A549 (cell line): ENCODE data around the gene KRTAP16-1. TPM values are rescaled to one million over a fixed set of nuclear protein-coding genes. Genes with fewer than 3 reads are reported as not detected.

Experiments used
- ATAC-seq, 2 experiments: fragments of 200-7000 bp in 1 of 2; fragments of >200 bp in 1 of 2; cut with Nextera tagmentation in 1 of 2; cut with Tn5 transposase in 1 of 2; 3 replicates each; pipeline versions ENCODE4 v1.8.0 to v1.9.1; 2018 to 2020; ENCODE audit warnings: mild to moderate bottlenecking in 1 of 2, moderate library complexity in 1 of 2
- CTCF ChIA-PET: fragments of 300-600 bp; sonication (Branson Sonifier 250); formaldehyde crosslinking; extraction: SDS; loops from one replicate; lab custom pipeline; 2021; ENCODE audit warnings: antibody characterized with exemption, inconsistent platforms; lab: Yijun Ruan, JAX
- POLR2A ChIA-PET: fragments of 350-600 bp; formaldehyde crosslinking; extraction: SDS; loops from one replicate; lab custom pipeline; 2021; ENCODE audit warnings: antibody characterized with exemption, inconsistent platforms; lab: Yijun Ruan, JAX
- DNase-seq, 2 experiments: peaks; one replicate each; pipeline versions ENCODE4 v3.0.0 to v3.0.0-alpha.2; 2011 to 2016; ENCODE audit warnings: low read depth in 1 of 2, low spot score in 1 of 2
- FAIRE-seq: peaks from 2 replicates; lab custom pipeline; 2011; peaks lifted over from hg19 to GRCh38; lab: Jason Lieb, UNC
- H3K27ac ChIP-seq, 2 experiments: fragments of >200 bp; sonication (Bioruptor Twin); formaldehyde crosslinking; 3 replicates each; pipeline ENCODE4 v1.5.1; 2016 to 2017
- H3K4me1 ChIP-seq: fragments of >200 bp; sonication (Bioruptor Twin); formaldehyde crosslinking; 3 replicates; pipeline ENCODE4 v1.6.1; 2016
- H3K4me2 ChIP-seq: fragments of >200 bp; sonication (Bioruptor Twin); formaldehyde crosslinking; 3 replicates; pipeline ENCODE4 v1.6.1; 2016
- H3K4me3 ChIP-seq: fragments of >200 bp; sonication (Bioruptor Twin); formaldehyde crosslinking; 3 replicates; pipeline ENCODE4 v1.5.1; 2016
- H3K9me3 ChIP-seq: fragments of >200 bp; sonication (Bioruptor Twin); formaldehyde crosslinking; 3 replicates; pipeline ENCODE4 v1.6.1; 2016
- BCL3 ChIP-seq: fragments of >200 bp; sonication (Bioruptor Twin); formaldehyde crosslinking; IDR thresholded peaks from 3 replicates; pipeline ENCODE4 v1.6.1; 2016
- BHLHE40 ChIP-seq: IDR thresholded peaks from 2 replicates; pipeline ENCODE4 v1.6.1; 2012; ENCODE audit warnings: low read depth, low read length, inconsistent platforms
- CEBPB ChIP-seq, 2 experiments: fragments of >200 bp in 1 of 2; sonication (Bioruptor Twin) in 1 of 2; formaldehyde crosslinking in 1 of 2; IDR thresholded peaks; 2 replicates each; pipeline ENCODE4 v1.6.1; 2012 to 2016
- CHD4 ChIP-seq: fragments of 200-600 bp; sonication (generic); IDR thresholded peaks from 2 replicates; pipeline ENCODE4 v1.6.1; 2016; ENCODE audit warnings: antibody characterized with exemption, mild to moderate bottlenecking, borderline replicate concordance
- E2F6 ChIP-seq: IDR thresholded peaks from 2 replicates; pipeline ENCODE4 v1.6.1; 2012; ENCODE audit warnings: low read depth, borderline replicate concordance
- EHF ChIP-seq: fragments of 250-450 bp; sonication (Bioruptor Pico); IDR thresholded peaks from 2 replicates; pipeline ENCODE4 v1.5.0; 2020; ENCODE audit warnings: mild to moderate bottlenecking
- EHMT2 ChIP-seq: fragments of 200-600 bp; sonication (generic); IDR thresholded peaks from 2 replicates; pipeline ENCODE4 v1.6.1; 2016; ENCODE audit warnings: antibody characterized with exemption, low read depth, mild to moderate bottlenecking, moderate library complexity
- ELK1 ChIP-seq: fragments of 150-350 bp; IDR thresholded peaks from 2 replicates; pipeline ENCODE4 v1.6.1; 2014; ENCODE audit warnings: low read depth, mild to moderate bottlenecking, low read length
- EP300 ChIP-seq, 2 experiments: fragments of >200 bp; sonication (Bioruptor Twin); formaldehyde crosslinking; IDR thresholded peaks; 2 replicates in 1 of 2; 3 replicates in 1 of 2; pipeline ENCODE4 v1.6.1; 2016 to 2017
- ESRRA ChIP-seq: fragments of 150-350 bp; IDR thresholded peaks from 2 replicates; pipeline ENCODE4 v1.6.1; 2014; ENCODE audit warnings: mild to moderate bottlenecking, low read length, borderline replicate concordance
- HDAC2 ChIP-seq: fragments of 200-600 bp; sonication (generic); IDR thresholded peaks from 2 replicates; pipeline ENCODE4 v1.6.1; 2016
- HES2 ChIP-seq: fragments of >200 bp; sonication (Bioruptor Twin); formaldehyde crosslinking; IDR thresholded peaks from 2 replicates; pipeline ENCODE4 v1.6.1; 2016
- HEYL ChIP-seq: fragments of 250-450 bp; sonication (Bioruptor Pico); IDR thresholded peaks from 2 replicates; pipeline ENCODE4 v1.8.0; 2021; ENCODE audit warnings: mild to moderate bottlenecking, moderate library complexity
- HMGXB4 ChIP-seq: fragments of 250-450 bp; sonication (Bioruptor Pico); IDR thresholded peaks from 2 replicates; pipeline ENCODE4 v1.5.0; 2021; ENCODE audit warnings: mild to moderate bottlenecking, moderate library complexity, borderline replicate concordance
- HOXA7 ChIP-seq: fragments of 250-450 bp; sonication (Bioruptor Pico); IDR thresholded peaks from 2 replicates; pipeline ENCODE4 v1.5.0; 2020; ENCODE audit warnings: mild to moderate bottlenecking, moderate library complexity
- HOXB5 ChIP-seq: fragments of 250-450 bp; sonication (Bioruptor Pico); IDR thresholded peaks from 2 replicates; pipeline ENCODE4 v1.5.0; 2020; ENCODE audit warnings: mild to moderate bottlenecking, moderate library complexity
- JUNB ChIP-seq: fragments of >200 bp; sonication (Bioruptor Twin); formaldehyde crosslinking; IDR thresholded peaks from 2 replicates; pipeline ENCODE4 v1.6.1; 2016
- MAFK ChIP-seq: fragments of 450-650 bp; IDR thresholded peaks from 2 replicates; pipeline ENCODE4 v1.6.1; 2014; ENCODE audit not compliant: partially characterized antibody
- MAX ChIP-seq: IDR thresholded peaks from 2 replicates; pipeline ENCODE4 v1.6.1; 2012
- MAZ ChIP-seq: fragments of 150-350 bp; IDR thresholded peaks from 2 replicates; pipeline ENCODE4 v1.6.1; 2014; ENCODE audit warnings: antibody characterized with exemption, low read depth, low read length, borderline replicate concordance
- NFE2L2 ChIP-seq: fragments of 150-350 bp; conservative IDR thresholded peaks from 2 replicates; pipeline ENCODE4 v1.6.1; 2014; ENCODE audit warnings: low read length
- NR3C1 ChIP-seq: fragments of >200 bp; sonication (Bioruptor Twin); formaldehyde crosslinking; IDR thresholded peaks from 3 replicates; pipeline ENCODE4 v1.6.1; 2017
- PBX3 ChIP-seq: IDR thresholded peaks from 2 replicates; pipeline ENCODE4 v1.6.1; 2012
- PHF8 ChIP-seq: fragments of 200-600 bp; sonication (generic); IDR thresholded peaks from 2 replicates; pipeline ENCODE4 v1.6.1; 2016; ENCODE audit warnings: low read depth, mild to moderate bottlenecking, antibody characterized with exemption, moderate library complexity, borderline replicate concordance
- POLR2AphosphoS2 ChIP-seq: conservative IDR thresholded peaks from 2 replicates; pipeline ENCODE4 v1.6.1; 2012; ENCODE audit warnings: low read length, improper control_type of control experiment, inconsistent platforms
- RCOR1 ChIP-seq: fragments of 150-350 bp; IDR thresholded peaks from 2 replicates; pipeline ENCODE4 v1.6.1; 2014; ENCODE audit warnings: antibody characterized with exemption, low read length, low read depth
- RFX5 ChIP-seq: fragments of 450-650 bp; IDR thresholded peaks from 2 replicates; pipeline ENCODE4 v1.7.1; 2014; ENCODE audit warnings: antibody characterized with exemption, mild to moderate bottlenecking, moderate library complexity
- TFCP2L1 ChIP-seq: fragments of 250-450 bp; sonication (Bioruptor Pico); IDR thresholded peaks from 2 replicates; pipeline ENCODE4 v1.5.0; 2021; ENCODE audit warnings: mild to moderate bottlenecking
- TP53 ChIP-seq: fragments of 250-450 bp; sonication (Bioruptor Pico); IDR thresholded peaks from 2 replicates; pipeline ENCODE4 v1.5.0; 2021; ENCODE audit warnings: mild to moderate bottlenecking, moderate library complexity
- ZC3H11A ChIP-seq: fragments of 450-650 bp; IDR thresholded peaks from 2 replicates; pipeline ENCODE4 v1.6.1; 2014; ENCODE audit warnings: antibody characterized with exemption, mild to moderate bottlenecking
- ZNF302 ChIP-seq: fragments of 250-450 bp; sonication (Bioruptor Pico); IDR thresholded peaks from 2 replicates; pipeline ENCODE4 v1.9.0; 2021; ENCODE audit warnings: inconsistent platforms, mild to moderate bottlenecking, moderate library complexity
- WGBS: methylation state at CpG from one replicate; pipeline ENCODE4 v1.1.6; 2017; ENCODE audit errors: missing lambda C conversion rate; 5-methylcytosine and 5-hydroxymethylcytosine counted together
- polyA plus RNA-seq, 4 experiments: library from polyadenylated mRNA; depleted of rRNA in 3 of 4; stranded (reverse); fragments of >200 nt; fragmentation: RNase III in 1 of 4; extraction: RNeasy Plus Mini Kit Qiagen cat#74134 plus additional on column Dnase treatment in 1 of 4; gene quantifications; 2 replicates in 3 of 4; 3 replicates in 1 of 4; pipeline ENCODE4 v1.2.3, GENCODE V29; 2011 to 2017

KRTAP16-1 gene
- polyA plus RNA-seq, 2 of the 4 experiments (the other 2 are of a cell fraction): not detected

- H3K9me3 ChIP-seq: no peaks in the 10 kb centered on the region
- TF ChIP-seq HOXA7 (CRISPR knock-in tag) (no peak), MAX (no peak), ESRRA (no peak), PHF8 (no peak), EHMT2 (no peak), TP53 (CRISPR knock-in tag) (no peak), MAFK (no peak), ELK1 (no peak), MAZ (no peak), BHLHE40 (no peak), POLR2AphosphoS2 (no peak), E2F6 (no peak), ZNF302 (no peak), NR3C1 (no peak), EP300 (IDR thresholded peaks at IDR 0.05) (no peak), CHD4 (no peak), ZC3H11A (no peak), CEBPB (IDR thresholded peaks at IDR 0.05) (no peak), NFE2L2 (no peak), RFX5 (no peak)
- TF ChIP-seq, all 56 proteins: peak for 0
- FAIRE-seq (no peak), ATAC-seq (no peak), DNase-seq (no peak)
- H3K4me1 ChIP-seq: no peaks in the 10 kb centered on the region
- ChIA-PET POLR2A (no interaction called here), CTCF (interaction anchor here (1.5 to 5.5 kb wide), 7 partner anchors 11 to 476 kb away, joined by 4 to 35 read pairs (median 16); no protein-coding TSS in a partner anchor)
- no peak overlapping the region for H3K27ac ChIP-seq
- WGBS: 87% methylated on average over 5 of the region's 5 CpGs
- no peak overlapping the region for H3K4me2 ChIP-seq
- H3K4me3 ChIP-seq: no peak overlapping the region
These were observed 24.0 kb upstream of the KRTAP16-1 start for GRCh38 chr17:41333098-41333497.

- Histone ChIP-seq H3K4me1 (no peaks in the 10 kb centered on the region), H3K4me2 (no peak overlapping the region), H3K9me3 (no peaks in the 10 kb centered on the region), H3K27ac (no peak overlapping the region), H3K4me3 (no peak overlapping the region)
- FAIRE-seq (no peak), ATAC-seq (no peak), DNase-seq (no peak)
- ChIA-PET CTCF (interaction anchor here (0.9 to 5.5 kb wide), 9 partner anchors 10 to 475 kb away, joined by 3 to 40 read pairs (median 16); no protein-coding TSS in a partner anchor), POLR2A (no interaction called here)
- WGBS: 55% methylated on average over 2 of the region's 2 CpGs
- no peak for TF ChIP-seq TFCP2L1 (CRISPR knock-in tag)
- no peak for TF ChIP-seq HES2
- TF ChIP-seq HOXB5 (CRISPR knock-in tag): no peak
- no peak for TF ChIP-seq RFX5
- no peak for TF ChIP-seq RCOR1
These were observed 23.1 kb upstream of the KRTAP16-1 start for GRCh38 chr17:41332239-41332638.

GRCh38 chr17:41331606-41332005, 22.5 kb upstream of the KRTAP16-1 start:
- ATAC-seq: no peak
- Histone ChIP-seq H3K4me1 (no peaks in the 10 kb centered on the region), H3K9me3 (no peaks in the 10 kb centered on the region), H3K4me3 (no peak overlapping the region), H3K27ac (no peak overlapping the region), H3K4me2 (no peak overlapping the region)
- ChIA-PET CTCF (interaction anchor here (0.9 to 5.5 kb wide), 12 partner anchors 10 to 475 kb away, joined by 3 to 40 read pairs (median 10); partner anchors contain the start of gene KRTAP16-1), POLR2A (no interaction called here)
- 58% methylated on average over 7 of the region's 7 CpGs for WGBS
- FAIRE-seq: no peak
- no peak for DNase-seq
- TF ChIP-seq JUNB (no peak), HOXA7 (CRISPR knock-in tag) (no peak), EHMT2 (no peak), RCOR1 (no peak), BCL3 (no peak), POLR2AphosphoS2 (no peak), HDAC2 (no peak), EHF (no peak), MAFK (no peak), HMGXB4 (CRISPR knock-in tag) (no peak), HEYL (CRISPR knock-in tag) (no peak), PBX3 (no peak)
